Ascending aorta (tissue), 2 donors: ENCODE measurements around the gene PHF23. TPM values are rescaled to one million over a fixed set of nuclear protein-coding genes. Genes with fewer than 3 reads are reported as not detected.

Experiments
- DNase-seq, 2 donors: peaks; one replicate each; pipeline ENCODE4 v3.0.0-alpha.2; 2019; ENCODE audit warnings: low spot score in 2 of 2
- H3K27ac ChIP-seq, 2 donors: fragments of 200-600 bp; sonication (generic); one replicate each; pipeline ENCODE4 v1.5.1; 2016 to 2017; ENCODE audit warnings: mild to moderate bottlenecking in 1 of 2
- H3K27me3 ChIP-seq: fragments of 200-600 bp; sonication (generic); one replicate; pipeline ENCODE4 v1.5.1; 2017
- H3K36me3 ChIP-seq, 2 donors: fragments of 200-600 bp; sonication (generic); one replicate each; pipeline ENCODE4 v1.5.1; 2016
- H3K4me1 ChIP-seq, 2 donors: fragments of 200-600 bp; sonication (generic); one replicate each; pipeline ENCODE4 v1.5.1; 2016 to 2017; ENCODE audit warnings: mild to moderate bottlenecking in 1 of 2
- H3K4me3 ChIP-seq, 2 donors: fragments of 200-600 bp; sonication (generic); one replicate each; pipeline ENCODE4 v1.5.1; 2016 to 2017; ENCODE audit warnings: mild to moderate bottlenecking in 1 of 2
- H3K9me3 ChIP-seq, 2 donors: fragments of 200-600 bp; sonication (generic); one replicate each; pipeline ENCODE4 v1.5.1; 2016
- CTCF ChIP-seq, 3 experiments: fragments of 200-600 bp in 2 of 3; fragments of 450-650 bp in 1 of 3; sonication (generic) in 2 of 3; IDR thresholded peaks; one replicate each; pipeline ENCODE4 v1.5.1; 2016 to 2019; ENCODE audit warnings: antibody characterized with exemption in 3 of 3, mild to moderate bottlenecking in 1 of 3, moderate library complexity in 1 of 3
- intact Hi-C: fragments of 100-400 bp; cut with DNase I; formaldehyde crosslinking; loops from one replicate; pipeline ENCODE4 v1.15.1; 2023
- total RNA-seq: library from RNA; depleted of rRNA; stranded (reverse); fragments of >200 nt; gene quantifications from one replicate; pipeline ENCODE4 v1.1.0, GENCODE V29; 2016

Gene PHF23
- total RNA-seq, 1 donor from 2014 or later, result 13.3 TPM

- Histone ChIP-seq H3K27ac (no peak overlapping the region), H3K27me3 (no peaks in the 10 kb centered on the region), H3K4me1 (peaks cover 4 to 25% of the 10 kb centered on the region in 2 donors), H3K4me3 (no peak overlapping the region), H3K36me3 (peaks cover 59 to 60% of the 10 kb centered on the region in 2 donors), H3K9me3 (no peaks in the 10 kb centered on the region)
- intact Hi-C loops, result no loop called here
- TF ChIP-seq CTCF (IDR thresholded peaks at IDR 0.05), result no peak
- no peak for DNase-seq
These were observed 16.3 kb downstream of the PHF23 start for GRCh38 chr17:7222972-7223292.

- DNase-seq, result no peak
- no peaks in the 10 kb centered on the region for H3K27me3 ChIP-seq
- intact Hi-C loops, result no loop called here
- peaks cover 7 to 27% of the 10 kb centered on the region in 2 donors for H3K4me1 ChIP-seq
- TF ChIP-seq CTCF (IDR thresholded peaks at IDR 0.05), result no peak
- peaks cover 54% of the 10 kb centered on the region in 2 donors for H3K36me3 ChIP-seq
- H3K4me3 ChIP-seq, result no peak overlapping the region
- no peaks in the 10 kb centered on the region for H3K9me3 ChIP-seq
- H3K27ac ChIP-seq, result no peak overlapping the region
These were observed 16.9 kb downstream of the PHF23 start for GRCh38 chr17:7222093-7222971.

DNA sequence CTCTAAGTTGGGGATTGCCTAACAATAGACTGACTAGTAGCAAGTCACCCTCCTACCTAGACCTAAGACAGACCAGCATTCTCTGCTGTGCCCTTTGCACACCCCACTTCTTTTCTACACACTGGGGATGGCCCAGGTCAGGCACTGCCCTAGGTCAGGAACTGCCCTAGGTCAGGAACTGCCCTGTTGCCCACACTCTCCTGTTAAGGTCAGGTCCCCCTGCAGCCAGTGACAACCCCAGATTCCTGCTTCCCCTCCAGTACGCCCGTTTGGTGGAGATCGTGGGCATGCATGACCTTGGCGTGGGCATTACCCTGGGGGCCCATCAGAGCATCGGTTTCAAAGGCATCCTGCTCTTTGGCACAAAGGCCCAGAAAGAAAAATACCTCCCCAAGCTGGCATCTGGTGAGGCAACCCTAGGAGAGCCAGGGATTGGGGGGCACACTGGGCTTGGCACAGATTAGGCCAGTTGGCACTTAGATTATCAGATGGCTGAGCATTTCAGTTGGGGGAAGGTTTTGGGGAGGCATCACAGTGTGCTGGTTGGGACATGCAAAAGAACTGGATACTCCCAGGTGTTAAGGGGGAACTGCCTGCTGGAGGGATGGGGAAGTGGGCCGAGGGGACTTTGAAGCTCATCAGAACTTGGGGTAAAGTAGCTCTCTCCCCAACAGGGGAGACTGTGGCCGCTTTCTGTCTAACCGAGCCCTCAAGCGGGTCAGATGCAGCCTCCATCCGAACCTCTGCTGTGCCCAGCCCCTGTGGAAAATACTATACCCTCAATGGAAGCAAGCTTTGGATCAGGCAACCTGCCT lies 17.8 kb downstream of the PHF23 start:
- H3K27me3 ChIP-seq, result no peaks in the 10 kb centered on the region
- intact Hi-C loops, result no loop called here
- TF ChIP-seq CTCF (IDR thresholded peaks at IDR 0.05), result no peak
- DNase-seq, result no peak
- peak overlapping the region; percentile 96 to 100 for H3K27ac ChIP-seq
- no peaks in the 10 kb centered on the region for H3K9me3 ChIP-seq
- H3K4me3 ChIP-seq, result peak overlapping the region in 1 of 2 donors; percentile 98
- H3K4me1 ChIP-seq, result peaks cover 13 to 30% of the 10 kb centered on the region in 2 donors
- peaks cover 46% of the 10 kb centered on the region in 2 donors for H3K36me3 ChIP-seq

DNA sequence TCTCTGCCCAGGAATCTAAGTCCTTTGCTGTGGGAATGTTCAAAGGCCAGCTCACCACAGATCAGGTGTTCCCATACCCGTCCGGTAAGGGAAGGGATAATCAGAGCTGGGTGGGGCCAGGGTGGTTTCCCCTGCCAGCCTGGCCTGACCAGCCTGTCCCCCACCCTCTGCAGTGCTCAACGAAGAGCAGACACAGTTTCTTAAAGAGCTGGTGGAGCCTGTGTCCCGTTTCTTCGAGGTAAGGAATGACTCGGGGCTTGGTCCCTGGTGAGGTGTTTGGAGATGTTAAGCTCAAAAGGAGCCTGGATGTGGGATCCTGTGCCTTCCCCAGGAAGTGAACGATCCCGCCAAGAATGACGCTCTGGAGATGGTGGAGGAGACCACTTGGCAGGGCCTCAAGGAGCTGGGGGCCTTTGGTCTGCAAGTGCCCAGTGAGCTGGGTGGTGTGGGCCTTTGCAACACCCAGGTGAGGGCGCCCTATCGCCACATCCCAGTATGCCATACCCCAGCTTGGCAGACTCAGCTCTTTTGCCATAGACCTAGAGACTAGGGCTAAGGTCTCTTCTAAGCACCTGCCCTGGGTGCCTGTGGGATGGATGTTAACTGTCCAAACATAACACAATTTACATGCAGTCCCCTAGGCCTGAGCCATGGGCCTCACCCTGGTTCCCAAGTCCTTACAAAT lies 18.5 kb downstream of the PHF23 start:
- intact Hi-C loops, result no loop called here
- Histone ChIP-seq H3K27ac (peak overlapping the region; percentile 96 to 100), H3K9me3 (no peaks in the 10 kb centered on the region), H3K4me3 (peak overlapping the region; percentile 81 to 98), H3K27me3 (no peaks in the 10 kb centered on the region), H3K36me3 (peaks cover 38 to 40% of the 10 kb centered on the region in 2 donors), H3K4me1 (peaks cover 20 to 36% of the 10 kb centered on the region in 2 donors)
- TF ChIP-seq CTCF (IDR thresholded peaks at IDR 0.05), result peak; percentile 20 to 48 (median 34)
- no peak for DNase-seq

DNA sequence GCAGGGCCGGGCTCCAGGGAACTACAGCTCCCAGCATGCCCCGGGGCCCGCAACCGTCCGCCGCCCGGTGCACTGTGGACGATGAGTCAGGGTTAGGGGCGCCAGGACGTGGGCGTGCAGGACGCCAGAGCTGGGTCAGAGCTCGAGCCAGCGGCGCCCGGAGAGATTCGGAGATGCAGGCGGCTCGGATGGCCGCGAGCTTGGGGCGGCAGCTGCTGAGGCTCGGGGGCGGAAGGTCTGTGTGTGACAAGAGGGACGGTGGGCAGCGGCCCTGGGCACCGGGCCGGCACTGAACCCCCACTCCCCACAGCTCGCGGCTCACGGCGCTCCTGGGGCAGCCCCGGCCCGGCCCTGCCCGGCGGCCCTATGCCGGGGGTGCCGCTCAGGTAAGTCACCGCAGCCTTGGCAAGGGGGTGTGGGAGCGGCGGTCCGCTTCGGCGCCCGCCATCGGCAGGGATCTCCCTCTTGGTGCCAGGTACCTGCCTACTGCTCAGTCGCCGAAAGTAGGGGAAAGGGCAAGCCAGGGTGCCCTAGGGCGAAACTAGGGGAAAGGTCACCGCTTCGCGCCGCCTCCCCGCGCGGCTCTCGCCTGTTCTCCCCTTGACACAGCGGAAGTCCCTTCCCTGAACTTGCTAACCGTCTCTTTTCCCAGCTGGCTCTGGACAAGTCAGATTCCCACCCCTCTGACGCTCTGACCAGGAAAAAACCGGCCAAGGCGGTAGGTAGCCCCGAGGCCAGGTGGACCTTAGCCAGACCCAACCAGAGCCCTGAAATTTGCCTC lies 19.3 kb downstream of the PHF23 start, which contains the start of the genes ACADVL and DLG4:
ACADVL (plus strand) TSS at position 127 of the 781 bp plus-strand sequence; CDS start at position 174, 47 bp downstream.
DLG4 (minus strand) TSS at position 25 of the 781 bp plus-strand sequence.
- intact Hi-C loops, result loop anchor here (1.0 to 10.0 kb wide), 2 partner anchors 19 to 615 kb away; partner anchors contain the start of genes KDM6B and PHF23
- Histone ChIP-seq H3K27me3 (no peaks in the 10 kb centered on the region), H3K4me1 (peaks cover 23 to 40% of the 10 kb centered on the region in 2 donors), H3K4me3 (peak within 1 kb of the TSS; percentile 81 to 98), H3K27ac (peak within 1 kb of the TSS; percentile 96 to 100), H3K36me3 (peaks cover 31 to 32% of the 10 kb centered on the region in 2 donors), H3K9me3 (no peaks in the 10 kb centered on the region)
- TF ChIP-seq CTCF (IDR thresholded peaks at IDR 0.05), result no peak
- DNase-seq, result peak; percentile 78 to 96
